NCI-H1436 (cell line): ENCODE results near the gene GRHL3.

Source experiments
- DNase-seq: peaks from one replicate; lab custom pipeline; 2025; lab: John Stamatoyannopoulos, UW

GRHL3 gene

GRCh38 chr1:24344090-24344742 is 25.1 kb downstream of the GRHL3 start:
- no peak for DNase-seq

- DNase-seq, result no peak
Measured at GRCh38 chr1:24345334-24345733, 26.2 kb downstream of the GRHL3 start.

- no peak for DNase-seq
Measured at GRCh38 chr1:24347159-24347934, 28.2 kb downstream of the GRHL3 start.

GRCh38 chr1:24348196-24348595 is 29.0 kb downstream of the GRHL3 start:
- no peak for DNase-seq

- DNase-seq, result no peak
Measured at GRCh38 chr1:24349891-24350290, 30.7 kb downstream of the GRHL3 start.

DNA sequence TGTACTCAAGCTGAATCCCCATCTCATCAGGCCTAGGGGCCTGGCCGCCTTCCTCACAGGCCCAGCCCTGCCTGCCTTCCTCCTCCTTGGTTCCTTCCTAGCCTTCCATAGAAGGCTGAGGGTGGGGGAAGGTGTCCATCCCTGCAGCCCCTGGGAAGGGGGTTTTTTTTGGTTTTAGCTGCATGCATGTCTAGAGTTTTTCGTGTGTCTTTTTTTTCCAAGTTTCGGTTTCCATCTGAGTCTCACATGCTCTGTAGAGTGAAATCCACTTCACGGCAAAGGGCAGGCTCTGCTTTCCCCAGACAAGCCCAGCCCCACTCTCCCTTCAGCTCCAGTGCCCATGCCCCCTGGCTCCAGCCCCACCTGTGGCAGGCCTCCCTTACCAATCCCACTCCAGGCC is 32.1 kb downstream of the GRHL3 start:
- no peak for DNase-seq

- DNase-seq, result no peak
Measured at GRCh38 chr1:24351918-24352627, 32.9 kb downstream of the GRHL3 start.

GRCh38 chr1:24353292-24353891 is 34.2 kb downstream of the GRHL3 start:
- no peak for DNase-seq

DNA sequence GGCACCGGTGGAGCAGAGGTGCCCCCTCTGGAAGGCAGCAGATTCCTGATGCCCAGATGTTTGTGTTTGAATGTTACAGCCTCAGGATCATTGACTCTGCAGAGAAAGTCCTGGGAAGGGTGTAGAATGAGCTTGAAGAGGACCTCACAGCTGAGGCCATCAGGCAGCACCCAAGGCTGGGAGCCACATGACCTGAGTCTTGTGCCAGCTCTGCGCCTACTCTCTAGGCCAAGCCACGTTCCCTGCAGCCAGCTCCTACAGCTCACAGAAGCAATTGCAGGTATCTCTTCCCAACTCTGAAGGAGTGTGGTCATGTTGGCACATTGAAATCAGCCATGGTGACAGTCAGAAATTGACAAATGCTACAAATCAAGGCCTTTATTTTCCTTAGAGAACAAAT is 36.3 kb downstream of the GRHL3 start:
- DNase-seq, result no peak

DNA sequence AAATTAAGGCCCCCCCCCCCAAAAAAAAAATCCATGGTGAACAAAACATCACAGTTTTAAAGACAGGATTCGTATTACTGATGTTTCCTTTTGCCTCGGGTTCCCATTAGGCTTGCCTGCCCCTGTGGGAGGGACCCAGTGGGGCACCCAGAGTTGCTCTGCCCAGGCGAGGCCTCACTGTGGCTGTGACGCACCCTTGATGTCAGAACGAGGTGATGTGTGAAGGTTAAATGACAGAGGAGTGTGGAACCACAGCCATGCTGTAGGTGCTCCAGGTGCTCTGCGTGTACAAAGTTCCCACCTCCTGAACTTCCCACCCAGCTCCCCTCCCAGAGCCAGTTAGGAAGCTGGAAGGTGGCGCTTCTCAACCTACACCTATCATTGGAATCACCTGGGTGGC is 37.9 kb downstream of the GRHL3 start:
- no peak for DNase-seq

DNA sequence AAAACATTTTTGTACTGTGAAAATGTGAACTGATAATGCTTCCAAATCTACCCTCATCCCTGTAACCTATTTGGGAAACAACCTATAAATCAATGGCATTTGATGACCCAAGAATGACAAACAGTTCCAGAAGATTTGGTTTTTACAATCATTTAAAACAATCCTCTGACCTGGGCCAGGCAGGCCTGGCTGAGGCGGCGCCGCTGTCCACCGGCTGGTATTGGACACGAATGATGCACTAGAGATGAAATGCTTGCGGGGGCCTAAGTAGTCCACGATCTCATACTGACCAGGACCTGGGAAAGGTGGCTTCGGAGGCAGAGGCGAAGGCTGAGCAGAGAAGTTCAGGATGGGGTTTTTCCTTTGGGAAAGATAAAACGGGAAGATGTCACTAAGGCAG is 41.5 kb downstream of the GRHL3 start:
- DNase-seq, result no peak

- DNase-seq, result no peak
Measured at GRCh38 chr1:24361811-24362210, 42.7 kb downstream of the GRHL3 start.

DNA sequence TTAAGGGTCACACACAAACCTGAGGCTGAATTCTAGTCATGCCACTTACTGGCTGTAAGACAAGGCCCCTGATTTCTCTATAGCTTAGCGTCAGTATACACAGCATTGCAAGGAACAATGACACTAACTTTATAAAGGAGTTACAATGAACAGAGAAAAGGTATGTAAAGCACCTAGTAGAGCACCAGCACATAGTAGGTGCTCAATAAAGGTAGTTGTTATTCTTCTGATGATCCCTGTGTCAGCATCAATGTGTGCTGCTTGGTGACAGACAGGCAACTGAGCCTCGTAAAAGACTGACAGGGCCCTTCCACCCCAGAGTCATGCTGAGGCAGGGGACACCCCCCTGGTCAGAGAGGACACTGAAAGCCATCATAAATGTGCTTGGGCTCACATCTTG is 43.2 kb downstream of the GRHL3 start:
- no peak for DNase-seq

GRCh38 chr1:24362982-24363614 is 43.9 kb downstream of the GRHL3 start:
- DNase-seq, result no peak

DNA sequence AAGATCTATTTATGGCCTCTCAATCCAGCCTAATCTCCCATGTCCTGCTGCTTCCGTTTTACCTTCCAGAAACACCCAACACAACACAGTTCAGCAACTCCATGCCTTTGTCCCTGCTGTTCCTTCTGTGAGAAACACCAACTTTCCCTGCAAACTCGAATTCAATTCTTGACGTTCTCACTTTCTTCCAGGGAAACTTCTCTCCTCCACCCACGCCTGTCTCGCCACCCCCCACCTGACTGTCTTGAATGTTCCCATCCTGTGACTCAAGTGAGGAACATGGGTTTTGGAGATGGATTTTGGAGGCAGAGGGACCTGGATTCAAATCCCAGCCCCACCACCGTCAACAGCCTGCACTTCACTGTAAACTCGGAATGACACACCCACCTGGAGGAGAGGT is 44.8 kb downstream of the GRHL3 start:
- DNase-seq, result no peak

GRCh38 chr1:24364605-24364974 is 45.4 kb downstream of the GRHL3 start:
- no peak for DNase-seq

GRCh38 chr1:24364975-24365678 is 46.0 kb downstream of the GRHL3 start:
- no peak for DNase-seq

DNA sequence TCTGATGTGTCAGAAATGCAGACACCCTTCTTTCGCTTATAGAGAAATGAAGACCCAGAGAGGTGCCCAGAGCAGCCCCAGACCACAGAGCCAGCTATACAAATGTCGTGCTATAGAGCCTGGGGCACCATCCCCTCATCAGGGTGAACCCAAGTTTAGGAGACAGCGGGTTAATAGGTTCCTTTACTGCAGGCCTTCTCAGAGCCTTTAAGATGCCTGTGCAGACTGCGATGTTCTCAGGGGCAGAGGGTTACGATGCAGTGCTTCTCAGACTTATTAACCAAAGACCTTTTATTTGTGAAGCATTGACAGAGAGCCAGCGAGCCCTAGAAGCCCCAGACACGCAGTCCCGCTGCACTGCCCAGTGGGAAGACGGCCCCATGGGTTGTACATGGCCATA is 47.5 kb downstream of the GRHL3 start:
- DNase-seq, result no peak

DNA sequence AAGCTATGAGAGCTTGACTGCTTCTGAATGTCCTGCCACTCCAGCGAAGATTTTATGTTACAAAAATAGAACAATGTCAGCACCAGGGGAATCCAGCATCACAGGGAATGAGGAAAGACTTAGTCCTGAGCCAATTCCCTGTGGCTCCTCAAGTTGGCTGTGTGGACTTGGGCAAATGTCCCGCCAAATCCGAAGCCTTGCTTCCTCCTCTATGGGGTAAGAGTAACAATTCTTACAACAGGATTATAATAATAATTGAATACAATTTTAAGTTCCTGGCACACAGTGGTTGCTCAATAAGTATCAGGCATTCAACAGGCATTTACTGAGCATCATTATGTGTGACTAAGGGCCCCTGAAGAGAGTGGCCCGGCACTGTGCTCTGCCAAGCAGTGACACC is 50.0 kb downstream of the GRHL3 start:
- DNase-seq, result no peak

GRCh38 chr1:24369801-24370200 is 50.6 kb downstream of the GRHL3 start:
- DNase-seq, result no peak

GRCh38 chr1:24373044-24373443 is 53.9 kb downstream of the GRHL3 start:
- no peak for DNase-seq

- no peak for DNase-seq
Measured at GRCh38 chr1:24373710-24374109, 54.6 kb downstream of the GRHL3 start.
